Measurements from ENCODE around the gene C10orf90.

Gene C10orf90

GRCh38 chr10:126519185-126519584 is 151.3 kb downstream of the C10orf90 start:
- TF ChIP-seq TAF1 (IDR thresholded peaks at IDR 0.05; ENCODE audit: borderline replicate concordance, insufficient read depth, low read length) = no peak
- no peak for TF ChIP-seq POLR2AphosphoS5 (IDR thresholded peaks at IDR 0.05; ENCODE audit: low read depth, low read length)
- TF ChIP-seq FOXP2 (optimal IDR thresholded peaks at IDR 0.05; ENCODE audit: borderline replicate concordance, extremely low read depth, extremely low read length, insufficient read depth) = no peak
- no peak for TF ChIP-seq SIN3A (IDR thresholded peaks at IDR 0.05; ENCODE audit: borderline replicate concordance, insufficient read depth, low read length)
- no peak for TF ChIP-seq REST (IDR thresholded peaks at IDR 0.05; ENCODE audit: insufficient read depth in 1 of 2, low read depth in 2 of 2, low read length in 2 of 2)

GRCh38 chr10:126518218-126519080 is 152.0 kb downstream of the C10orf90 start:
- TF ChIP-seq POLR2AphosphoS5 (IDR thresholded peaks at IDR 0.05; ENCODE audit: low read depth, low read length) = no peak
- TF ChIP-seq FOXP2 (optimal IDR thresholded peaks at IDR 0.05; ENCODE audit: borderline replicate concordance, extremely low read depth, extremely low read length, insufficient read depth) = no peak
- no peak for TF ChIP-seq REST (IDR thresholded peaks at IDR 0.05; ENCODE audit: insufficient read depth in 1 of 2, low read depth in 2 of 2, low read length in 2 of 2)
- TF ChIP-seq SIN3A (IDR thresholded peaks at IDR 0.05; ENCODE audit: borderline replicate concordance, insufficient read depth, low read length) = no peak
- no peak for TF ChIP-seq TAF1 (IDR thresholded peaks at IDR 0.05; ENCODE audit: borderline replicate concordance, insufficient read depth, low read length)

DNA sequence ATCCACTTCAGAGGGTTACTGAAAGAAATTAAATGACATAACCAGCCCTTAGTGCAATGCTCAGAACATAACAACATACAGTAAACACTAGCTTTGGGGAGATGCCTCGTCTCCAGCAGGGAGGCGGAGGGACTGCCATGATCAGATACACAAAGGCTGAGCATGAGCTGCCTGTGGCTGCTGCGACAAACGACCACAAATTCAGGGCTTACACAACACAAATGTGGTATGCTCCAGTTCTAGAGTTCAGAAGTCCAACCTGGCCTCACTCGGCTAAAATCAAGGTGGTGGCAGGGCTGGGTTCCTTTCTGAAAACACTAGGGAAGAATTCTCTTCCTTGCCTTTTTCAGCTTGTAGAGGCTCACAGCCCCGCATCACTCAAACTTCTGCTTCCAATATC is 154.0 kb downstream of the C10orf90 start:
- TF ChIP-seq POLR2AphosphoS5 (IDR thresholded peaks at IDR 0.05; ENCODE audit: low read depth, low read length) = no peak

DNA sequence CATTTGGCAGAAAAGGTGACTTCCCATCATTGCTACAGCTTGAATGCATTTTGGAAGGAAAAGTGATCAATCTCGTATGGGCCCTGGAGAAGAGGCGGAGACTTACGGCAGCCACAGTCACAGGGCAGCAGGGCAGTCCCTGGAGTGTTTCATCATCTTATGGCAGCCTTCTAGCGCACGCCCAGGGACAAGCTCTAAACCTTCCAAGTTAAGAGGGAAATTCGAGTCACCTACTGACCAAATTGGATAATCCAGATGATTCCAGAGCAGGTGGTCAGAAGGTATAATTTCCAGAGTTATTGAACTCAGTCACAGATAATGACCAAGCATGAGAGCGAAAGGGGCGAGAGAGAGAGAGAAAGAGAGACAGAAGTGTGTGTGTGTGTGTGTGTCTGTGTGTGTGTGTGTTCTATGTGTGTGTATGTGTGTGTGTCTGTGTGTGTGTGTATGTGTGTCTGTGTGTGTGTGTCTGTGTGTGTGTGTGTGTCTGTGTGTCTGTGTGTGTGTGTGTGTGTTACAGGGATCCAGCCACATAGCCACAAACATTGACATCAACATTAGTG is 158.5 kb downstream of the C10orf90 start:
- no peak for TF ChIP-seq FOXP2 (optimal IDR thresholded peaks at IDR 0.05; ENCODE audit: borderline replicate concordance, extremely low read depth, extremely low read length, insufficient read depth)

- TF ChIP-seq FOXP2 (optimal IDR thresholded peaks at IDR 0.05; ENCODE audit: borderline replicate concordance, extremely low read depth, extremely low read length, insufficient read depth) = no peak
Observed at GRCh38 chr10:126509182-126509581, 161.3 kb downstream of the C10orf90 start.

DNA sequence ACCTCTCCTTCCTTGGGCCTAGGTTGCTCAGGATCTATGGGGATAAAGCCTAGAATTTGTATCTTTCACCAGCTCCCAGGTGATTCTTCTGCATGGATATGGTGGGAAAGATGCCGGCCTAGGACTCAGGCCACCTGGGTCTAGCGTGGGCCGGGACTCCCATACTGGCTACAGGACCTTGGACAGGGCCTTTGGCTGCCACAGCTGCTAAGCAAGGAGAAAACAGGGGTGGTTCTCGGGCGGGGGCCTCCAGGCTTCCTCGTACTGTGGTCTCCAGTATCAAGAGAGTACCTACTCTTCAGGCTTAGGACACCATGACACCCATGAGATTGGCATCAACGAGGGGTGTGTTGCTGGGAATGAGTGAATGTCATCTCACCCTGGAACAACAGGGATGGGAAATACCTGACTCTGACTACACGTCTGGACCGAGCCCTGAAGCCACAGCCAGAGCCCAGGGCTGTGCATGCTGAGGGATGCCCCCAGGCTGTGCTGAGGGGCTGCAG is 161.9 kb downstream of the C10orf90 start:
- TF ChIP-seq FOXP2 (optimal IDR thresholded peaks at IDR 0.05; ENCODE audit: borderline replicate concordance, extremely low read depth, extremely low read length, insufficient read depth) (no peak), REST (IDR thresholded peaks at IDR 0.05; ENCODE audit: insufficient read depth in 1 of 2, low read depth in 2 of 2, low read length in 2 of 2) (peak; percentile 46 to 83; a peak in 2 of 4 replicates)

DNA sequence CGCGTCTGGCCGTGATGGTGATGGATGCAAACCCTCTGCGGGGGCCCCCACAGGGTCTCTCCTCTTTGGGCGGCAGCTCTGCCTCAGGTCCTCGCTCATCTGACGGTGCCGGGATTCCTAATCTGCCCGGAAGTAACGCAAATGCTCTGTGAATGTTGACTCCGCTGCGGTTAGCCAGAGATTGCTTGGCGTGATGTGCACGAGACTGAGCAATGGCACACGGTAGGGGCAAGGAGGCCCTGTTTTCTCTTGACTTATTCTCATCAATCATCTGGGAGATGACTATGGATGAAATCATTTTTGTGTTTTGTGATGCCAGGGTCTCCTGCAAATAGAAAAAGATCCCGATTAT is 165.8 kb downstream of the C10orf90 start:
- no peak for TF ChIP-seq SIN3A (IDR thresholded peaks at IDR 0.05; ENCODE audit: borderline replicate concordance, insufficient read depth, low read length)
- no peak for TF ChIP-seq POLR2AphosphoS5 (IDR thresholded peaks at IDR 0.05; ENCODE audit: low read depth, low read length)
- TF ChIP-seq TAF1 (IDR thresholded peaks at IDR 0.05; ENCODE audit: borderline replicate concordance, insufficient read depth, low read length) = no peak
- no peak for TF ChIP-seq REST (IDR thresholded peaks at IDR 0.05; ENCODE audit: insufficient read depth in 1 of 2, low read depth in 2 of 2, low read length in 2 of 2)
- TF ChIP-seq FOXP2 (optimal IDR thresholded peaks at IDR 0.05; ENCODE audit: borderline replicate concordance, extremely low read depth, extremely low read length, insufficient read depth) = no peak
